H9 (cell line): ENCODE measurements around the gene MOB1B. TPM values are rescaled to one million over a fixed set of nuclear protein-coding genes. Genes with fewer than 3 reads are reported as not detected.

Experiments used
- DNase-seq: peaks from one replicate; pipeline ENCODE4 v3.0.0-alpha.2; 2017
- H2AFZ ChIP-seq: one replicate; pipeline ENCODE4 v1.6.1; 2013; ENCODE audit warnings: mild to moderate bottlenecking, low read length, control low read depth, moderate library complexity
- H2AK5ac ChIP-seq: 2 replicates; pipeline ENCODE4 v1.6.1; 2013; ENCODE audit warnings: low read length, control low read depth, mixed read lengths; ENCODE audit not compliant: insufficient read length
- H2BK120ac ChIP-seq: one replicate; pipeline ENCODE4 v1.6.1; 2013; ENCODE audit warnings: low read depth, mild to moderate bottlenecking, low read length, control low read depth, inconsistent platforms; ENCODE audit not compliant: poor library complexity, severe bottlenecking
- H2BK12ac ChIP-seq: 2 replicates; pipeline ENCODE4 v1.6.1; 2013; ENCODE audit warnings: low read length, control low read depth, mixed read lengths, low read depth; ENCODE audit not compliant: insufficient read length
- H2BK15ac ChIP-seq: 2 replicates; pipeline ENCODE4 v1.6.1; 2013; ENCODE audit warnings: low read depth, low read length, control low read depth
- H2BK20ac ChIP-seq: one replicate; pipeline ENCODE4 v1.6.1; 2013; ENCODE audit warnings: low read depth, mild to moderate bottlenecking, low read length, control low read depth, inconsistent platforms; ENCODE audit not compliant: poor library complexity, severe bottlenecking
- H2BK5ac ChIP-seq: 2 replicates; pipeline ENCODE4 v1.6.1; 2013; ENCODE audit warnings: low read length, control low read depth, mixed read lengths; ENCODE audit not compliant: insufficient read length
- H3K14ac ChIP-seq: 2 replicates; pipeline ENCODE4 v1.6.1; 2013; ENCODE audit warnings: low read length, control low read depth; ENCODE audit not compliant: insufficient read depth
- H3K18ac ChIP-seq: 2 replicates; pipeline ENCODE4 v1.6.1; 2013; ENCODE audit warnings: low read depth, mild to moderate bottlenecking, mixed read lengths, low read length, control low read depth; ENCODE audit not compliant: insufficient read length
- H3K23ac ChIP-seq: 2 replicates; pipeline ENCODE4 v1.6.1; 2013; ENCODE audit warnings: low read length, control low read depth, mixed read lengths, low read depth; ENCODE audit not compliant: insufficient read length
- H3K23me2 ChIP-seq: 2 replicates; pipeline ENCODE4 v1.6.1; 2013; ENCODE audit warnings: low read depth, mild to moderate bottlenecking, mixed read lengths, low read length, control low read depth; ENCODE audit not compliant: insufficient read length, poor library complexity, severe bottlenecking
- H3K27ac ChIP-seq: 2 replicates; pipeline ENCODE4 v1.5.1; 2013; ENCODE audit warnings: low read length, control low read depth, mixed read lengths, low read depth; ENCODE audit not compliant: insufficient read length
- H3K27me3 ChIP-seq: 2 replicates; pipeline ENCODE4 v1.6.1; 2013; ENCODE audit warnings: low read length, control low read depth, inconsistent platforms; ENCODE audit not compliant: insufficient read depth
- H3K4ac ChIP-seq: 2 replicates; pipeline ENCODE4 v1.6.1; 2013; ENCODE audit warnings: low read depth, mild to moderate bottlenecking, control low read depth, inconsistent platforms, low read length, moderate library complexity
- H3K4me1 ChIP-seq: 2 replicates; pipeline ENCODE4 v1.6.1; 2013; ENCODE audit warnings: low read length, control low read depth, inconsistent platforms; ENCODE audit not compliant: insufficient read depth
- H3K4me2 ChIP-seq: 2 replicates; pipeline ENCODE4 v1.6.1; 2013; ENCODE audit warnings: low read length, control low read depth, mixed read lengths; ENCODE audit not compliant: insufficient read length, insufficient read depth
- H3K56ac ChIP-seq: 2 replicates; pipeline ENCODE4 v1.6.1; 2013; ENCODE audit warnings: low read depth, mild to moderate bottlenecking, mixed read lengths, low read length, control low read depth; ENCODE audit not compliant: insufficient read length
- H3K79me1 ChIP-seq: 2 replicates; pipeline ENCODE4 v1.6.1; 2013; ENCODE audit warnings: low read depth, mild to moderate bottlenecking, moderate library complexity, low read length, control low read depth, inconsistent platforms; ENCODE audit not compliant: insufficient read depth, poor library complexity, severe bottlenecking
- H3K79me2 ChIP-seq: 2 replicates; pipeline ENCODE4 v1.6.1; 2013; ENCODE audit warnings: low read length, control low read depth, inconsistent platforms; ENCODE audit not compliant: insufficient read depth
- H3K9ac ChIP-seq: 2 replicates; pipeline ENCODE4 v1.6.1; 2013; ENCODE audit warnings: low read length, control low read depth, mixed read lengths; ENCODE audit not compliant: insufficient read length; ENCODE audit errors: extremely low read depth
- H3K9me3 ChIP-seq: one replicate; pipeline ENCODE4 v1.6.1; 2013; ENCODE audit warnings: low read depth, low read length, inconsistent platforms; ENCODE audit not compliant: control insufficient read depth
- H3T11ph ChIP-seq: one replicate; pipeline ENCODE4 v1.6.1; 2013; ENCODE audit warnings: mild to moderate bottlenecking, low read length, control low read depth, inconsistent platforms
- H4K20me1 ChIP-seq: one replicate; pipeline ENCODE4 v1.6.1; 2013; ENCODE audit not compliant: control insufficient read depth, insufficient read length, insufficient read depth
- H4K5ac ChIP-seq: 2 replicates; pipeline ENCODE4 v1.6.1; 2013; ENCODE audit warnings: low read depth, mild to moderate bottlenecking, mixed read lengths, low read length, control low read depth; ENCODE audit not compliant: insufficient read length
- H4K8ac ChIP-seq: replicated peaks from 2 replicates; pipeline ENCODE4 v1.6.1; 2013; ENCODE audit warnings: low read length, control low read depth, mixed read lengths, low read depth; ENCODE audit not compliant: insufficient read length
- H4K91ac ChIP-seq: 2 replicates; pipeline ENCODE4 v1.6.1; 2013; ENCODE audit warnings: low read depth, mild to moderate bottlenecking, moderate library complexity, mixed read lengths, low read length, control low read depth; ENCODE audit not compliant: insufficient read length
- H3K27ac Mint-ChIP-seq, 3 experiments: 2 replicates in 2 of 3; 3 replicates in 1 of 3; pipeline ENCODE4 v1.8.0; 2020 to 2021; ENCODE audit warnings: mixed read lengths in 3 of 3, mild to moderate bottlenecking in 1 of 3, moderate library complexity in 1 of 3
- H3K27me3 Mint-ChIP-seq: 2 replicates; pipeline ENCODE4 v1.8.0; 2021; ENCODE audit warnings: low read depth, mild to moderate bottlenecking, moderate library complexity, mixed read lengths
- H3K36me3 Mint-ChIP-seq, 3 experiments: 2 replicates in 2 of 3; 3 replicates in 1 of 3; pipeline ENCODE4 v1.8.0; 2020 to 2021; ENCODE audit warnings: low read depth in 3 of 3, mixed read lengths in 3 of 3; ENCODE audit not compliant: insufficient read depth in 1 of 3
- H3K4me1 Mint-ChIP-seq, 2 experiments: 2 replicates each; pipeline ENCODE4 v1.8.0; 2020; ENCODE audit warnings: mixed read lengths in 2 of 2
- H3K4me3 Mint-ChIP-seq, 2 experiments: 2 replicates in 1 of 2; 3 replicates in 1 of 2; pipeline ENCODE4 v1.8.0; 2020 to 2021; ENCODE audit warnings: mild to moderate bottlenecking in 2 of 2, mixed read lengths in 2 of 2, moderate library complexity in 1 of 2
- H3K9me3 Mint-ChIP-seq, 2 experiments: 2 replicates in 1 of 2; 3 replicates in 1 of 2; pipeline ENCODE4 v1.8.0; 2020; ENCODE audit warnings: mild to moderate bottlenecking in 2 of 2, mixed read lengths in 2 of 2, moderate library complexity in 1 of 2
- CTCF ChIP-seq: fragments of 200-600 bp; sonication (generic); conservative IDR thresholded peaks from 3 replicates; pipeline ENCODE4 v1.8.0; 2021; ENCODE audit warnings: antibody characterized with exemption, mild to moderate bottlenecking
- WGBS: extraction: QIAGEN DNeasy Blood & Tissue Kit; methylation state at CpG from one replicate; pipeline ENCODE4 v1.1.7; 2013; ENCODE audit warnings: missing lambda C conversion rate, low lambda C conversion rate, mixed read lengths; ENCODE audit not compliant: insufficient read length; ENCODE audit errors: extremely low coverage; 5-methylcytosine and 5-hydroxymethylcytosine counted together
- total RNA-seq: library from RNA; stranded (reverse); gene quantifications from 2 replicates; pipeline ENCODE4 v1.2.1, GENCODE V29; 2021

Gene MOB1B
- total RNA-seq, 1 experiment from 2014 or later: 30.3 TPM

GRCh38 chr4:70915874-70916559 is 13.8 kb downstream of the MOB1B start:
- H4K91ac ChIP-seq: no peak overlapping the region
- Mint-ChIP-seq H3K27ac (peak overlapping the region in 1 of 3 experiments; percentile 63; a peak in 1 of 7 replicates), H3K36me3 (peaks cover 24 to 39% (median 25%) of the 10 kb centered on the region in 3 experiments), H3K4me1 (peaks cover 0 to 7% of the 10 kb centered on the region in 2 experiments; a peak in 1 of 4 replicates), H3K27me3 (no peaks in the 10 kb centered on the region), H3K9me3 (peaks cover 15 to 16% of the 10 kb centered on the region in 2 experiments), H3K4me3 (no peak overlapping the region)
- H2BK5ac ChIP-seq: no peak overlapping the region
- H2AFZ ChIP-seq: no peak overlapping the region
- TF ChIP-seq CTCF: no peak
- no peak overlapping the region for H4K5ac ChIP-seq
- no peak overlapping the region for H2AK5ac ChIP-seq
- H3K56ac ChIP-seq: no peak overlapping the region
- H3K27me3 ChIP-seq: no peaks in the 10 kb centered on the region
- no peak for DNase-seq
- no peak overlapping the region for H3K14ac ChIP-seq
- no peaks in the 10 kb centered on the region for H3K4me1 ChIP-seq
- no CpG with 5 or more reads among the region's 8 CpGs for WGBS
- H3K23ac ChIP-seq: no peak overlapping the region
- no peak overlapping the region for H2BK20ac ChIP-seq
- H3K18ac ChIP-seq: no peak overlapping the region
- no peak overlapping the region for H4K8ac ChIP-seq
- H4K20me1 ChIP-seq: no peaks in the 10 kb centered on the region
- H2BK12ac ChIP-seq: no peak overlapping the region
- H3K79me1 ChIP-seq: peaks cover 13% of the 10 kb centered on the region
- H3K79me2 ChIP-seq: peaks cover 16% of the 10 kb centered on the region; the same call in 1 of the 2 replicates
- H3K23me2 ChIP-seq: no peaks in the 10 kb centered on the region
- H3K9ac ChIP-seq: no peak overlapping the region
- H2BK120ac ChIP-seq: no peak overlapping the region
- no peak overlapping the region for H3K27ac ChIP-seq
- H2BK15ac ChIP-seq: no peak overlapping the region
- no peak overlapping the region for H3T11ph ChIP-seq
- H3K4ac ChIP-seq: no peak overlapping the region
- no peaks in the 10 kb centered on the region for H3K9me3 ChIP-seq
- no peak overlapping the region for H3K4me2 ChIP-seq
